Osteoblast (primary cell): ENCODE measurements around the gene FAM193A. TPM values are rescaled to one million over a fixed set of nuclear protein-coding genes. Genes with fewer than 3 reads are reported as not detected.

Experiments
- DNase-seq: peaks from one replicate; pipeline ENCODE4 v3.0.0; 2011; ENCODE audit warnings: low spot score, mixed read lengths; ENCODE audit not compliant: insufficient read length; ENCODE audit errors: missing footprints
- H2AFZ ChIP-seq: 2 replicates; pipeline ENCODE4 v1.6.0; 2011; ENCODE audit warnings: mild to moderate bottlenecking, low read length
- H3K27ac ChIP-seq: 2 replicates; pipeline ENCODE4 v1.5.1; 2011; ENCODE audit warnings: mild to moderate bottlenecking, low read depth, low read length, moderate library complexity
- H3K27me3 ChIP-seq: 2 replicates; pipeline ENCODE4 v1.6.0; 2012; ENCODE audit warnings: mild to moderate bottlenecking, control low read depth, inconsistent platforms, low read length, moderate library complexity; ENCODE audit not compliant: insufficient read depth
- H3K36me3 ChIP-seq: 2 replicates; pipeline ENCODE4 v1.5.1; 2011; ENCODE audit warnings: mild to moderate bottlenecking, low read length, control low read depth, moderate library complexity; ENCODE audit not compliant: insufficient read depth
- H3K4me1 ChIP-seq: 2 replicates; pipeline ENCODE4 v1.5.1; 2011; ENCODE audit warnings: mild to moderate bottlenecking, low read length, control low read depth, moderate library complexity; ENCODE audit not compliant: insufficient read depth
- H3K4me2 ChIP-seq: 2 replicates; pipeline ENCODE4 v1.6.0; 2011; ENCODE audit warnings: mild to moderate bottlenecking, low read length; ENCODE audit not compliant: insufficient read depth
- H3K4me3 ChIP-seq: fragments of 200-600 bp; sonication (generic); 3 replicates; pipeline ENCODE4 v1.5.1; 2012; ENCODE audit warnings: mild to moderate bottlenecking, low read length, inconsistent platforms; ENCODE audit not compliant: insufficient read depth
- H3K79me2 ChIP-seq: 2 replicates; pipeline ENCODE4 v1.6.0; 2012; ENCODE audit warnings: mild to moderate bottlenecking, low read length, control low read depth, inconsistent platforms; ENCODE audit not compliant: insufficient read depth
- H3K9me3 ChIP-seq: 2 replicates; pipeline ENCODE4 v1.5.1; 2011; ENCODE audit warnings: low read depth, low read length, control low read depth
- H4K20me1 ChIP-seq: 2 replicates; pipeline ENCODE4 v1.6.0; 2012; ENCODE audit warnings: mild to moderate bottlenecking, low read length, control low read depth; ENCODE audit not compliant: insufficient read depth
- CTCF ChIP-seq: IDR thresholded peaks from 2 replicates; pipeline ENCODE4 v1.5.1; 2011; ENCODE audit warnings: mild to moderate bottlenecking, low read depth, low read length, moderate library complexity; ENCODE audit errors: extremely low read depth
- total RNA-seq: library from RNA; depleted of rRNA; stranded (reverse); fragments of >200 nt; gene quantifications from 2 replicates; pipeline ENCODE4 v1.2.3, GENCODE V29; 2012

FAM193A gene
- total RNA-seq, 1 donor: 23.2 TPM

GRCh38 chr4:2621419-2621818 lies 85.0 kb downstream of the FAM193A start:
- no peak for TF ChIP-seq CTCF
- Histone ChIP-seq H3K36me3 (peaks cover 12% of the 10 kb centered on the region), H3K79me2 (peaks cover 95% of the 10 kb centered on the region), H3K9me3 (no peaks in the 10 kb centered on the region), H4K20me1 (peaks cover 42% of the 10 kb centered on the region), H3K4me2 (no peak overlapping the region), H3K4me3 (no peak overlapping the region), H3K27me3 (no peaks in the 10 kb centered on the region), H3K4me1 (peaks cover 5% of the 10 kb centered on the region), H3K27ac (no peak overlapping the region), H2AFZ (no peak overlapping the region)
- no peak for DNase-seq

GRCh38 chr4:2623442-2623841 lies 87.0 kb downstream of the FAM193A start:
- H3K36me3 ChIP-seq: peaks cover 27% of the 10 kb centered on the region
- no peak for DNase-seq
- no peak overlapping the region for H3K4me3 ChIP-seq
- no peak overlapping the region for H2AFZ ChIP-seq
- H3K4me1 ChIP-seq: no peaks in the 10 kb centered on the region
- H3K27me3 ChIP-seq: no peaks in the 10 kb centered on the region
- H3K4me2 ChIP-seq: no peak overlapping the region
- H3K27ac ChIP-seq: no peak overlapping the region
- H4K20me1 ChIP-seq: peaks cover 42% of the 10 kb centered on the region
- peaks cover 87% of the 10 kb centered on the region for H3K79me2 ChIP-seq
- no peaks in the 10 kb centered on the region for H3K9me3 ChIP-seq
- TF ChIP-seq CTCF: no peak

GRCh38 chr4:2624782-2625530 lies 88.5 kb downstream of the FAM193A start:
- Histone ChIP-seq H3K4me1 (no peaks in the 10 kb centered on the region), H3K36me3 (peaks cover 34% of the 10 kb centered on the region), H3K27me3 (no peaks in the 10 kb centered on the region), H3K4me2 (no peak overlapping the region), H3K9me3 (no peaks in the 10 kb centered on the region), H3K27ac (no peak overlapping the region), H3K4me3 (no peak overlapping the region), H4K20me1 (peaks cover 32% of the 10 kb centered on the region), H2AFZ (no peak overlapping the region), H3K79me2 (peaks cover 79% of the 10 kb centered on the region)
- TF ChIP-seq CTCF: no peak
- DNase-seq: no peak

GRCh38 chr4:2626231-2626630 lies 89.8 kb downstream of the FAM193A start:
- Histone ChIP-seq H3K27ac (no peak overlapping the region), H3K4me1 (no peaks in the 10 kb centered on the region), H3K27me3 (no peaks in the 10 kb centered on the region), H3K4me3 (no peak overlapping the region), H4K20me1 (peaks cover 33% of the 10 kb centered on the region), H3K79me2 (peaks cover 77% of the 10 kb centered on the region), H3K4me2 (no peak overlapping the region), H3K36me3 (peaks cover 43% of the 10 kb centered on the region), H2AFZ (no peak overlapping the region), H3K9me3 (no peaks in the 10 kb centered on the region)
- no peak for TF ChIP-seq CTCF
- DNase-seq: no peak
